Tibial artery (tissue), 4 donors: ENCODE measurements around the gene ZBTB20.

Source experiments
- DNase-seq, 2 donors: peaks; one replicate each; pipeline ENCODE4 v3.0.0-alpha.2; 2019
- H3K27ac ChIP-seq, 2 donors: fragments of 200-600 bp; sonication (generic) in 1 of 2; 1 replicate in 1 of 2; 2 replicates in 1 of 2; pipeline ENCODE4 v1.5.1; 2018 to 2019; ENCODE audit warnings: mild to moderate bottlenecking in 1 of 2
- H3K27me3 ChIP-seq, 2 donors: fragments of 200-600 bp; sonication (generic) in 1 of 2; one replicate each; pipeline versions ENCODE4 v1.5.1 to v1.6.0; 2016 to 2019
- H3K36me3 ChIP-seq, 3 donors: fragments of 200-600 bp; sonication (generic) in 2 of 3; one replicate each; pipeline ENCODE4 v1.5.1; 2016 to 2019; ENCODE audit warnings: mild to moderate bottlenecking in 2 of 3
- H3K4me1 ChIP-seq, 4 donors: fragments of 200-600 bp; sonication (generic) in 2 of 4; 1 replicate in 3 of 4; 2 replicates in 1 of 4; pipeline ENCODE4 v1.5.1; 2016 to 2019
- H3K4me3 ChIP-seq, 2 donors: fragments of 200-600 bp; sonication (generic) in 1 of 2; 1 replicate in 1 of 2; 2 replicates in 1 of 2; pipeline ENCODE4 v1.5.1; 2018 to 2019; ENCODE audit warnings: mild to moderate bottlenecking in 2 of 2
- H3K9me3 ChIP-seq, 3 donors: fragments of 200-600 bp; sonication (generic) in 1 of 3; one replicate each; pipeline ENCODE4 v1.5.1; 2016 to 2019
- CTCF ChIP-seq, 2 experiments: fragments of 200-600 bp in 1 of 2; fragments of 450-650 bp in 1 of 2; IDR thresholded peaks; one replicate each; pipeline ENCODE4 v1.5.1; 2017 to 2019; ENCODE audit warnings: antibody characterized with exemption in 2 of 2, mild to moderate bottlenecking in 1 of 2, moderate library complexity in 1 of 2
- intact Hi-C: fragments of 100-400 bp; cut with DNase I; formaldehyde crosslinking; loops from one replicate; pipeline ENCODE4 v1.15.0; 2023; ENCODE audit warnings: low total_unique reads

Gene ZBTB20

GRCh38 chr3:114328345-114328744 is 818.7 kb downstream of the ZBTB20 start:
- TF ChIP-seq CTCF (IDR thresholded peaks at IDR 0.05) = no peak
- intact Hi-C loops = no loop called here
- DNase-seq = no peak

GRCh38 chr3:114327665-114328064 is 819.4 kb downstream of the ZBTB20 start:
- H3K4me3 ChIP-seq = no peak overlapping the region
- intact Hi-C loops = no loop called here
- H3K27me3 ChIP-seq = no peaks in the 10 kb centered on the region
- no peak for DNase-seq
- TF ChIP-seq CTCF (IDR thresholded peaks at IDR 0.05) = no peak
- no peaks in the 10 kb centered on the region for H3K9me3 ChIP-seq
- no peak overlapping the region for H3K27ac ChIP-seq
- H3K4me1 ChIP-seq = no peaks in the 10 kb centered on the region
- no peaks in the 10 kb centered on the region for H3K36me3 ChIP-seq

More at GRCh38 chr3:114328345-114328744, 818.7 kb downstream of the ZBTB20 start:
- Histone ChIP-seq H3K36me3 (no peaks in the 10 kb centered on the region), H3K4me3 (no peak overlapping the region), H3K9me3 (no peaks in the 10 kb centered on the region), H3K4me1 (no peaks in the 10 kb centered on the region), H3K27ac (no peak overlapping the region), H3K27me3 (no peaks in the 10 kb centered on the region)

GRCh38 chr3:114323546-114324254 is 823.4 kb downstream of the ZBTB20 start:
- no peak for DNase-seq
- H3K9me3 ChIP-seq = no peaks in the 10 kb centered on the region
- TF ChIP-seq CTCF (IDR thresholded peaks at IDR 0.05) = no peak
- peaks cover 0 to 5% (median 0%) of the 10 kb centered on the region in 4 donors for H3K4me1 ChIP-seq
- no peaks in the 10 kb centered on the region for H3K27me3 ChIP-seq
- intact Hi-C loops = no loop called here
- no peak overlapping the region for H3K4me3 ChIP-seq
- H3K36me3 ChIP-seq = no peaks in the 10 kb centered on the region
- no peak overlapping the region for H3K27ac ChIP-seq

- no peaks in the 10 kb centered on the region for H3K9me3 ChIP-seq
- no peaks in the 10 kb centered on the region for H3K36me3 ChIP-seq
- no peak for TF ChIP-seq CTCF (IDR thresholded peaks at IDR 0.05)
- intact Hi-C loops = no loop called here
- H3K4me1 ChIP-seq = peaks cover 0 to 5% (median 0%) of the 10 kb centered on the region in 4 donors
- no peak overlapping the region for H3K27ac ChIP-seq
- H3K4me3 ChIP-seq = no peak overlapping the region
- no peaks in the 10 kb centered on the region for H3K27me3 ChIP-seq
- DNase-seq = no peak
Observed at GRCh38 chr3:114320246-114320645, 826.8 kb downstream of the ZBTB20 start.

GRCh38 chr3:114319453-114319852 is 827.6 kb downstream of the ZBTB20 start:
- no peak overlapping the region for H3K4me3 ChIP-seq
- no peak overlapping the region for H3K27ac ChIP-seq
- no peaks in the 10 kb centered on the region for H3K36me3 ChIP-seq
- TF ChIP-seq CTCF (IDR thresholded peaks at IDR 0.05) = no peak
- intact Hi-C loops = no loop called here
- H3K4me1 ChIP-seq = peaks cover 0 to 5% (median 0%) of the 10 kb centered on the region in 4 donors
- no peaks in the 10 kb centered on the region for H3K9me3 ChIP-seq
- DNase-seq = no peak
- no peaks in the 10 kb centered on the region for H3K27me3 ChIP-seq
